ENCODE results near the gene USP10. TPM values are rescaled to one million over a fixed set of nuclear protein-coding genes. Genes with fewer than 3 reads are reported as not detected.
A peak's percentile ranks its signal among the peaks of the same experiment; 100 is the strongest.

Gene USP10
- total RNA-seq, 4 donors from 2014 or later: 31.7 to 56.1 (median 43.2) TPM

DNA sequence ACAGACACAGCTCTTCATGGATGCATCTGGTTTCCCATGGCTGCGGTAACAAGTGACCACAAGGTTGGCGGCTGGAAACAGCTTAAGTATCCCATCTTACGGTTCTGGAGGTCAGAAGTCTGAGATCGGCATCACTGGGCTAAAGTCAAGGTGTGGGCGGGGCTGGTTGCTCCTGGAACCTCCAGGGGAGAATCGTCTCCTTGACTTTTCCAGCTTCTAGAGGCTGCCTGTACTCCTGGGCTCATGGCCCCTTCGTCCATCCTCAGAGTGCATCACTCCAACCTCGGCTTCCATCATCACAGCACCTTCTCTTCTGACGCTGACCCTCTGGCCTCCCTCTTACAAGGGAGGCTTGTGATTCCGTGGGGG is 107.1 kb downstream of the USP10 start:
- DNase-seq (ENCODE audit: low spot score in 2 of 2): peak in 1 of 2 donors; percentile 5
- Histone ChIP-seq H3K27me3 (no peaks in the 10 kb centered on the region), H3K27ac (peak overlapping the region in 1 of 4 donors; percentile 55), H3K4me3 (no peak overlapping the region), H3K36me3 (no peaks in the 10 kb centered on the region), H3K4me1 (peaks cover 0 to 36% (median 11%) of the 10 kb centered on the region in 4 donors), H3K9me3 (no peaks in the 10 kb centered on the region)
- TF ChIP-seq, protein P1, sequence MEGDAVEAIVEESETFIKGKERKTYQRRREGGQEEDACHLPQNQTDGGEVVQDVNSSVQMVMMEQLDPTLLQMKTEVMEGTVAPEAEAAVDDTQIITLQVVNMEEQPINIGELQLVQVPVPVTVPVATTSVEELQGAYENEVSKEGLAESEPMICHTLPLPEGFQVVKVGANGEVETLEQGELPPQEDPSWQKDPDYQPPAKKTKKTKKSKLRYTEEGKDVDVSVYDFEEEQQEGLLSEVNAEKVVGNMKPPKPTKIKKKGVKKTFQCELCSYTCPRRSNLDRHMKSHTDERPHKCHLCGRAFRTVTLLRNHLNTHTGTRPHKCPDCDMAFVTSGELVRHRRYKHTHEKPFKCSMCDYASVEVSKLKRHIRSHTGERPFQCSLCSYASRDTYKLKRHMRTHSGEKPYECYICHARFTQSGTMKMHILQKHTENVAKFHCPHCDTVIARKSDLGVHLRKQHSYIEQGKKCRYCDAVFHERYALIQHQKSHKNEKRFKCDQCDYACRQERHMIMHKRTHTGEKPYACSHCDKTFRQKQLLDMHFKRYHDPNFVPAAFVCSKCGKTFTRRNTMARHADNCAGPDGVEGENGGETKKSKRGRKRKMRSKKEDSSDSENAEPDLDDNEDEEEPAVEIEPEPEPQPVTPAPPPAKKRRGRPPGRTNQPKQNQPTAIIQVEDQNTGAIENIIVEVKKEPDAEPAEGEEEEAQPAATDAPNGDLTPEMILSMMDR (IDR thresholded peaks at IDR 0.05): no peak
- no peak for TF ChIP-seq EP300 (IDR thresholded peaks at IDR 0.05)
- TF ChIP-seq POLR2A (IDR thresholded peaks at IDR 0.05): no peak
- WGBS, 2 donors: 76 to 83% methylated on average over 8 to 10 of the region's 10 CpGs

DNA sequence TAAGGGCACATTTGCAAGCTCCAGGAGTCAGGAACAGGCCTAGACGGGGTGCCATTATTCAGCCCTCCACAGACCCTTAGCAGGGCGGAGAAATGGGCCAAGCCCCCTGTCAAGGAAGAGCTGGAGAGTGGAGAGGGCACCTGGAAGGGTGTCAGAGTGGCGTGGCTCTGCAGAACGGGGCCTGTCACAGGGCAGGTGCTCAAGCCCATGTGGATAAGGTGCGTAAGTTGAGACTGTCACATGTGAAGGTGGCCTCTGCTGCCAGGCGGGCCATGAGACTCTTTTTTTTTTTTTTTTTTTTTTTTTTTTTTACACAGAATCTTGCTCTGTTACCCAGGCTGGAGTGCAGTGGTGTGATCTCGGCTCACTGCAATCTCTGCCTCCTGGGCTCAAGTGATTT is 108.0 kb downstream of the USP10 start:
- Histone ChIP-seq H3K36me3 (no peaks in the 10 kb centered on the region), H3K27ac (no peak overlapping the region), H3K4me3 (no peak overlapping the region), H3K4me1 (peaks cover 0 to 36% (median 11%) of the 10 kb centered on the region in 4 donors), H3K27me3 (no peaks in the 10 kb centered on the region), H3K9me3 (no peaks in the 10 kb centered on the region)
- no peak for TF ChIP-seq POLR2A (IDR thresholded peaks at IDR 0.05)
- no peak for TF ChIP-seq EP300 (IDR thresholded peaks at IDR 0.05)
- TF ChIP-seq, protein P1 (IDR thresholded peaks at IDR 0.05): no peak
- no peak for DNase-seq (ENCODE audit: low spot score in 2 of 2)
- WGBS, 2 donors: 91 to 93% methylated on average over 7 of the region's 7 CpGs

DNA sequence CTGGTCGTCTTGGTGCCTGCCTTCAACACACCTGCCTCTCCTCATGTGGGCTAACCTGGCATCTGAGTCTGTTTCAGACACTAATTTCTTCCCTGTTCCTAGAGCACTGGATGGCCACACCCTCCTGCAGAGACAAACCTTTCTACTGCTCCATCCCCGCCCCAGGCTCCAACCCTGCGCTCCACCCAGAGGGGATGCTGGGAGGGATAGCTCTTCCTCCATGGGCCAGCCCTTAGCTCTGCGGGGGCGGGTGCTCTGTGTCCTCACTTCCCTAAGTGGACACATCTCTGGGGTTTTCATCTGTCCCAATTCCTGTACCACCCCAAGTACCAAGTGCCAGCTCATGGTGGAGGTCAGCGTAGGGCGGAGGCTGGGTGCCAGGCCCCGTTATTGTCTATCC is 109.0 kb downstream of the USP10 start:
- TF ChIP-seq POLR2A (IDR thresholded peaks at IDR 0.05): no peak
- TF ChIP-seq, protein P1 (IDR thresholded peaks at IDR 0.05): no peak
- TF ChIP-seq EP300 (IDR thresholded peaks at IDR 0.05): no peak
- Histone ChIP-seq H3K27me3 (no peaks in the 10 kb centered on the region), H3K4me1 (peaks cover 0 to 36% (median 11%) of the 10 kb centered on the region in 4 donors), H3K36me3 (no peaks in the 10 kb centered on the region), H3K9me3 (no peaks in the 10 kb centered on the region), H3K4me3 (no peak overlapping the region), H3K27ac (no peak overlapping the region)
- peak in 1 of 2 donors; percentile 1 for DNase-seq (ENCODE audit: low spot score in 2 of 2)
- WGBS, 2 donors: 88 to 89% methylated on average over 8 of the region's 8 CpGs

DNA sequence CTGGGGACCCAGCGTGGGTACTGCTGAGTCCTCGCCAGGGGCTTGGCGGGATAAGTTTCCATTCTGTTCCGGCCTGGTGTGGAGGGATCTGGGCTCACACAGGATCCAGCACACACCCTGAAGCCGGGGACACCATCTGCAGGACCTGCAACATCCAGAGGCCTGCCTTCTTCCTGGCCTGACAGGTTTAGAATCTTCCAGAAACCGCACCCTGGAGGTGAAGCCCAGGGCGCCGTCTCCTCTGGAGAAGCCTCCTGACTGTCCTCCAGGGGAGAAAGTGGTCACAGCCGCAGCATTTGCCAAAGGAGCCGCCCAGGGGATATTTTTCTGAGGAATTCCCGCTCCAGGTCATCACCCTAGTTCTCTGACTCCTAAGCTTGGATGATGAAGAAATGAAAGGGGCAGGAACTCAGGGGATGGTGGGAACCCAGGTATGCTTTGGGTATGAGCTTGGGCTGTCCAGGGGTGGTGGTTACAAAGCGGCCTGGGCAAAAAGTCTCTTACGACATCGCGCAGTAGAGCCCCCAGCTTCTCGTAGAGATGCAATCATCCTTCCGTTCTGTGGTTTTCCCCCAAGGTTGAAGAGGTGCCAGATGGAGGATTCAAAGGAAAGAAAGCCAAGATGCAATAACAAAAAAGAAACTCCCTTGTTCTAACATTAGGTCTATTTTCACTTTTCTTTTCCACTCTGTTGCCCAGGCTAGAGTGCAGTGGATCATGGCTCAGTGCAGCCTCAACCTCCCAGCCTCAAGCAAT is 110.9 kb downstream of the USP10 start:
- Histone ChIP-seq H3K4me1 (peaks cover 0 to 36% (median 11%) of the 10 kb centered on the region in 4 donors), H3K9me3 (no peaks in the 10 kb centered on the region), H3K36me3 (no peaks in the 10 kb centered on the region), H3K27ac (peak overlapping the region; percentile 50 to 82 (median 64)), H3K4me3 (no peak overlapping the region), H3K27me3 (no peaks in the 10 kb centered on the region)
- TF ChIP-seq POLR2A (IDR thresholded peaks at IDR 0.05): no peak
- peak in 1 of 2 donors; percentile 84 for TF ChIP-seq EP300 (IDR thresholded peaks at IDR 0.05)
- WGBS, 2 donors: 68 to 76% methylated on average over 12 to 17 of the region's 17 CpGs
- DNase-seq (ENCODE audit: low spot score in 2 of 2): peak; percentile 48 to 83

DNA sequence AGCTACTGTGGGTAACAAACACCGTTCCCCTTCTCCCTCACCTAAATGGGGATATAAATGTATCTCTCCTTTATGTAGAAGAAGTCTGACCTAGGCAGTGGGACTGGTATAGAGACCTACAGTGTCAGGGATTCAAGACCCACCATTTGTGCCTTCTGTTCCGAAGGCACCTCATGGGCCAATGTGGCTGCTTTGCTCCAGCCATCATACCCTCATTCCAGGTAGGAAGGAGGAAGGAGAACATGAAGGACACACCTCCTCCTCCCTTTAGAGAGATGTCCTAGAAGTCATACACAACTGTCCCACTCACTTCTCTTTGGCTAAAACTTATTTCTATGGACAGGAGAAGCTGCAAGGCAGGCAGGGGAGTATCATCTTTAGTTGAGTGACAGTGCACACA is 111.7 kb downstream of the USP10 start:
- DNase-seq (ENCODE audit: low spot score in 2 of 2): no peak
- Histone ChIP-seq H3K27me3 (no peaks in the 10 kb centered on the region), H3K4me1 (peaks cover 0 to 30% (median 7%) of the 10 kb centered on the region in 4 donors), H3K9me3 (no peaks in the 10 kb centered on the region), H3K4me3 (no peak overlapping the region), H3K27ac (peak overlapping the region; percentile 50 to 82 (median 64)), H3K36me3 (no peaks in the 10 kb centered on the region)
- TF ChIP-seq POLR2A (IDR thresholded peaks at IDR 0.05) (no peak), EP300 (IDR thresholded peaks at IDR 0.05) (no peak)
- TF ChIP-seq, protein P1 (IDR thresholded peaks at IDR 0.05): no peak
- WGBS, 2 donors: 98 to 100% methylated on average over 2 of the region's 2 CpGs

Data from tibial nerve (tissue), 4 donors.